GM23248 (cell line): ENCODE results near the gene MAP2K7. TPM values are rescaled to one million over a fixed set of nuclear protein-coding genes. Genes with fewer than 3 reads are reported as not detected.

ENCODE experiments used
- DNase-seq: peaks from one replicate; pipeline ENCODE4 v3.0.0-alpha.2; 2015
- H2AFZ ChIP-seq: fragments of 200-600 bp; sonication (generic); 2 replicates; pipeline ENCODE4 v1.6.1; 2016; ENCODE audit warnings: antibody characterized with exemption
- H3F3A ChIP-seq: fragments of 200-600 bp; sonication (generic); 2 replicates; pipeline ENCODE4 v1.6.1; 2016; ENCODE audit warnings: mild to moderate bottlenecking, antibody characterized with exemption, mixed run types; ENCODE audit not compliant: insufficient read depth
- H3K27ac ChIP-seq: fragments of 200-600 bp; sonication (generic); 2 replicates; pipeline ENCODE4 v1.5.1; 2016; ENCODE audit warnings: mild to moderate bottlenecking
- H3K27me3 ChIP-seq: fragments of 200-600 bp; sonication (generic); replicated peaks from 2 replicates; pipeline ENCODE4 v1.6.1; 2016; ENCODE audit warnings: mild to moderate bottlenecking; ENCODE audit not compliant: insufficient read depth
- H3K36me3 ChIP-seq: fragments of 200-600 bp; sonication (generic); 2 replicates; pipeline ENCODE4 v1.6.1; 2016; ENCODE audit warnings: low read depth, mild to moderate bottlenecking
- H3K4me1 ChIP-seq: fragments of 200-600 bp; sonication (generic); 2 replicates; pipeline ENCODE4 v1.6.1; 2016; ENCODE audit warnings: mild to moderate bottlenecking; ENCODE audit not compliant: insufficient read depth
- H3K4me2 ChIP-seq: fragments of 200-600 bp; sonication (generic); one replicate; pipeline ENCODE4 v1.6.1; 2016; ENCODE audit warnings: mild to moderate bottlenecking; ENCODE audit not compliant: unreplicated experiment
- H3K4me3 ChIP-seq: fragments of 200-600 bp; sonication (generic); 2 replicates; pipeline ENCODE4 v1.5.1; 2016; ENCODE audit warnings: mild to moderate bottlenecking
- H3K79me2 ChIP-seq: fragments of 200-600 bp; sonication (generic); 2 replicates; pipeline ENCODE4 v1.6.1; 2016; ENCODE audit warnings: mild to moderate bottlenecking; ENCODE audit not compliant: insufficient read depth
- H3K9ac ChIP-seq: fragments of 200-600 bp; sonication (generic); 2 replicates; pipeline ENCODE4 v1.6.1; 2016; ENCODE audit warnings: mild to moderate bottlenecking
- H3K9me2 ChIP-seq: fragments of 200-600 bp; sonication (generic); 2 replicates; pipeline ENCODE4 v1.6.1; 2016; ENCODE audit warnings: mixed run types, mild to moderate bottlenecking, moderate library complexity; ENCODE audit not compliant: insufficient read depth
- H3K9me3 ChIP-seq: fragments of 200-600 bp; sonication (generic); one replicate; pipeline ENCODE4 v1.6.1; 2017; ENCODE audit warnings: low read depth
- H4K20me1 ChIP-seq: fragments of 200-600 bp; sonication (generic); 2 replicates; pipeline ENCODE4 v1.6.0; 2016; ENCODE audit not compliant: insufficient read depth
- EZH2 ChIP-seq: fragments of 200-600 bp; sonication (generic); IDR thresholded peaks from 2 replicates; pipeline ENCODE4 v1.6.1; 2018; ENCODE audit warnings: antibody characterized with exemption, mild to moderate bottlenecking; ENCODE audit not compliant: insufficient read depth, poor library complexity, severe bottlenecking
- EZH2phosphoT487 ChIP-seq: fragments of 200-600 bp; sonication (generic); IDR thresholded peaks from 2 replicates; pipeline ENCODE4 v1.6.1; 2018; ENCODE audit warnings: antibody characterized with exemption, moderate library complexity, mild to moderate bottlenecking, low read depth; ENCODE audit not compliant: insufficient read depth
- WGBS, 2 experiments: methylation state at CpG; one replicate each; pipeline ENCODE4 v1.1.6; 2015 to 2017; ENCODE audit warnings: low lambda C conversion rate in 2 of 2, low coverage in 1 of 2; ENCODE audit errors: missing lambda C conversion rate in 2 of 2; 5-methylcytosine and 5-hydroxymethylcytosine counted together
- in situ Hi-C: fragments of 300-500 bp; cut with MboI; formaldehyde crosslinking; loops from 2 replicates; pipeline ENCODE4 v1.15.0; 2020
- polyA plus RNA-seq: library from polyadenylated mRNA; unstranded; fragments of >200 nt; fragmentation: Nextera tagmentation; extraction: Ambion mirVana; gene quantifications from 2 replicates; pipeline ENCODE4 v1.2.1, GENCODE V29; 2016
- total RNA-seq: library from RNA; depleted of rRNA; stranded (reverse); fragments of >200 nt; shearing (Covaris generic); gene quantifications from 2 replicates; pipeline ENCODE4 v1.2.3, GENCODE V29; 2014; rRNA removed

MAP2K7 gene
- total and polyA plus RNA-seq, 2 experiments from 2014 or later, result 4.6 to 9.7 TPM

GRCh38 chr19:7961920-7962626 is 58.4 kb downstream of the MAP2K7 start:
- no peak overlapping the region for H3K4me3 ChIP-seq
- no peak overlapping the region for H3K27ac ChIP-seq
- H3K4me1 ChIP-seq, result no peaks in the 10 kb centered on the region
- WGBS, 2 experiments, result 97 to 98% methylated on average over 13 of the region's 13 CpGs
- in situ Hi-C loops, result loop anchor here (10.0 kb wide), 1 partner anchor 283 kb away; no protein-coding TSS in a partner anchor
- no peaks in the 10 kb centered on the region for H3K9me2 ChIP-seq
- no peaks in the 10 kb centered on the region for H3K27me3 ChIP-seq
- no peak overlapping the region for H3K9ac ChIP-seq
- no peaks in the 10 kb centered on the region for H3F3A ChIP-seq
- TF ChIP-seq EZH2, result no peak
- no peak for TF ChIP-seq EZH2phosphoT487
- H4K20me1 ChIP-seq, result no peaks in the 10 kb centered on the region
- peaks cover 12% of the 10 kb centered on the region; the same call in 1 of the 2 replicates for H3K36me3 ChIP-seq
- H3K9me3 ChIP-seq, result no peaks in the 10 kb centered on the region
- H2AFZ ChIP-seq, result no peak overlapping the region
- DNase-seq, result no peak
- no peaks in the 10 kb centered on the region for H3K79me2 ChIP-seq
- H3K4me2 ChIP-seq, result no peak overlapping the region

GRCh38 chr19:7962644-7963268 is 59.1 kb downstream of the MAP2K7 start:
- 87% methylated on average over 22 of the region's 22 CpGs for WGBS, 2 experiments
- Histone ChIP-seq H3K4me1 (no peaks in the 10 kb centered on the region), H4K20me1 (no peaks in the 10 kb centered on the region), H3F3A (no peaks in the 10 kb centered on the region), H3K27ac (no peak overlapping the region), H3K9me3 (no peaks in the 10 kb centered on the region), H3K9me2 (no peaks in the 10 kb centered on the region), H3K4me2 (no peak overlapping the region), H3K4me3 (no peak overlapping the region), H3K9ac (no peak overlapping the region), H2AFZ (no peak overlapping the region), H3K79me2 (no peaks in the 10 kb centered on the region), H3K36me3 (peaks cover 12% of the 10 kb centered on the region; the same call in 1 of the 2 replicates), H3K27me3 (no peaks in the 10 kb centered on the region)
- in situ Hi-C loops, result loop anchor here (10.0 kb wide), 1 partner anchor 282 kb away; no protein-coding TSS in a partner anchor
- TF ChIP-seq EZH2phosphoT487 (no peak), EZH2 (no peak)
- DNase-seq, result no peak

GRCh38 chr19:7963566-7963965 is 59.9 kb downstream of the MAP2K7 start:
- Histone ChIP-seq H3K9me2 (no peaks in the 10 kb centered on the region), H3K27me3 (no peaks in the 10 kb centered on the region), H3K9me3 (no peaks in the 10 kb centered on the region), H4K20me1 (no peaks in the 10 kb centered on the region), H2AFZ (no peak overlapping the region), H3K4me3 (no peak overlapping the region), H3K27ac (no peak overlapping the region), H3K4me2 (no peak overlapping the region), H3F3A (no peaks in the 10 kb centered on the region), H3K36me3 (peaks cover 12% of the 10 kb centered on the region; the same call in 1 of the 2 replicates), H3K4me1 (no peaks in the 10 kb centered on the region), H3K79me2 (no peaks in the 10 kb centered on the region), H3K9ac (no peak overlapping the region)
- no peak for DNase-seq
- TF ChIP-seq EZH2, result no peak
- no peak for TF ChIP-seq EZH2phosphoT487
- WGBS, 2 experiments, result 91 to 93% methylated on average over 23 to 25 of the region's 25 CpGs
- in situ Hi-C loops, result loop anchor here (10.0 kb wide), 1 partner anchor 281 kb away; no protein-coding TSS in a partner anchor

Other genes with a start within 250 kb of the MAP2K7 start
- gene RETN, start 234.8 kb upstream of the MAP2K7 start, total RNA-seq, result not detected in 2 replicates
- gene RETN, start 234.8 kb upstream of the MAP2K7 start, polyA plus RNA-seq, result not detected in 2 replicates
- gene MCEMP1, start 226.8 kb upstream of the MAP2K7 start, total RNA-seq, result not detected in 2 replicates
- gene MCEMP1, start 226.8 kb upstream of the MAP2K7 start, polyA plus RNA-seq, result not detected in 2 replicates
- 68.1 and 134 TPM in 2 replicates for gene TRAPPC5, start 223.0 kb upstream of the MAP2K7 start, total RNA-seq
- 203 and 207 TPM in 2 replicates for gene TRAPPC5, start 223.0 kb upstream of the MAP2K7 start, polyA plus RNA-seq
- not detected in 2 replicates for gene FCER2, start 201.7 kb upstream of the MAP2K7 start, total RNA-seq
- gene FCER2, start 201.7 kb upstream of the MAP2K7 start, polyA plus RNA-seq, result 0.33 TPM in 1 of 2 replicates, not detected in the other
- not detected in 2 replicates for gene CLEC4G, start 171.8 kb upstream of the MAP2K7 start, total RNA-seq
- gene CLEC4G, start 171.8 kb upstream of the MAP2K7 start, polyA plus RNA-seq, result not detected in 2 replicates
- gene CD209, start 156.3 kb upstream of the MAP2K7 start, total RNA-seq, result not detected in 2 replicates
- gene CD209, start 156.3 kb upstream of the MAP2K7 start, polyA plus RNA-seq, result not detected in 2 replicates
- not detected in 2 replicates for gene CLEC4M, start 140.6 kb upstream of the MAP2K7 start, total RNA-seq
- not detected in 2 replicates for gene CLEC4M, start 140.6 kb upstream of the MAP2K7 start, polyA plus RNA-seq
- gene EVI5L, start 73.7 kb upstream of the MAP2K7 start, total RNA-seq, result 24.3 and 26.8 TPM in 2 replicates
- 6.9 and 8.4 TPM in 2 replicates for gene EVI5L, start 73.7 kb upstream of the MAP2K7 start, polyA plus RNA-seq
- not detected in 2 replicates for gene PRR36, start 29.5 kb upstream of the MAP2K7 start, total RNA-seq
- 0.10 TPM in 1 of 2 replicates, not detected in the other for gene PRR36, start 29.5 kb upstream of the MAP2K7 start, polyA plus RNA-seq
- gene LRRC8E, start 15.4 kb upstream of the MAP2K7 start, total RNA-seq, result 3.5 and 3.6 TPM in 2 replicates
- 3.7 and 4.0 TPM in 2 replicates for gene LRRC8E, start 15.4 kb upstream of the MAP2K7 start, polyA plus RNA-seq
- 9.0 TPM in 1 of 2 replicates, not detected in the other for gene TGFBR3L, start 11.0 kb downstream of the MAP2K7 start, total RNA-seq
- gene TGFBR3L, start 11.0 kb downstream of the MAP2K7 start, polyA plus RNA-seq, result 24.3 and 30.6 TPM in 2 replicates
- gene SNAPC2, start 16.5 kb downstream of the MAP2K7 start, total RNA-seq, result 20.5 and 33.7 TPM in 2 replicates
- gene SNAPC2, start 16.5 kb downstream of the MAP2K7 start, polyA plus RNA-seq, result 47.2 and 49.4 TPM in 2 replicates
- 3.5 and 9.0 TPM in 2 replicates for gene CTXN1, start 22.3 kb downstream of the MAP2K7 start, total RNA-seq
- gene CTXN1, start 22.3 kb downstream of the MAP2K7 start, polyA plus RNA-seq, result 3.3 and 3.4 TPM in 2 replicates
- gene TIMM44, start 39.8 kb downstream of the MAP2K7 start, total RNA-seq, result 53.1 and 66.8 TPM in 2 replicates
- gene TIMM44, start 39.8 kb downstream of the MAP2K7 start, polyA plus RNA-seq, result 25.8 and 28.6 TPM in 2 replicates
- 44.0 and 48.1 TPM in 2 replicates for gene ELAVL1, start 101.8 kb downstream of the MAP2K7 start, total RNA-seq
- 74.4 and 78.9 TPM in 2 replicates for gene ELAVL1, start 101.8 kb downstream of the MAP2K7 start, polyA plus RNA-seq
- not detected in 2 replicates for gene CCL25, start 148.9 kb downstream of the MAP2K7 start, total RNA-seq
- gene CCL25, start 148.9 kb downstream of the MAP2K7 start, polyA plus RNA-seq, result not detected in 2 replicates
- not detected in 2 replicates for gene FBN3, start 245.7 kb downstream of the MAP2K7 start, total RNA-seq
- not detected in 2 replicates for gene FBN3, start 245.7 kb downstream of the MAP2K7 start, polyA plus RNA-seq